Nephron progenitor cell (in vitro differentiated cells): ENCODE data around the gene DENND1B.
A peak's percentile ranks its signal among the peaks of the same experiment; 100 is the strongest.

Experiments
- DNase-seq: peaks from one replicate; pipeline ENCODE4 v3.0.0; 2021
- H3K27ac Mint-ChIP-seq: 2 replicates; pipeline ENCODE4 v1.8.0; 2021; ENCODE audit warnings: mild to moderate bottlenecking, moderate library complexity, mixed read lengths
- H3K27me3 Mint-ChIP-seq: 2 replicates; pipeline ENCODE4 v1.8.0; 2021; ENCODE audit warnings: mild to moderate bottlenecking, low read depth, mixed read lengths; ENCODE audit not compliant: poor library complexity
- H3K36me3 Mint-ChIP-seq: 2 replicates; pipeline ENCODE4 v1.8.0; 2021; ENCODE audit warnings: low read depth, mixed read lengths
- H3K4me1 Mint-ChIP-seq: 2 replicates; pipeline ENCODE4 v1.8.0; 2021; ENCODE audit warnings: mixed read lengths
- H3K4me3 Mint-ChIP-seq: 2 replicates; pipeline ENCODE4 v1.8.0; 2021; ENCODE audit warnings: mild to moderate bottlenecking, moderate library complexity, mixed read lengths
- H3K9me3 Mint-ChIP-seq: 2 replicates; pipeline ENCODE4 v1.8.0; 2021; ENCODE audit warnings: mild to moderate bottlenecking, moderate library complexity, mixed read lengths
- CTCF ChIP-seq: fragments of 200-600 bp; sonication (generic); IDR thresholded peaks from 2 replicates; pipeline ENCODE4 v1.5.0; 2021; ENCODE audit warnings: antibody characterized with exemption

The DENND1B gene

DNA sequence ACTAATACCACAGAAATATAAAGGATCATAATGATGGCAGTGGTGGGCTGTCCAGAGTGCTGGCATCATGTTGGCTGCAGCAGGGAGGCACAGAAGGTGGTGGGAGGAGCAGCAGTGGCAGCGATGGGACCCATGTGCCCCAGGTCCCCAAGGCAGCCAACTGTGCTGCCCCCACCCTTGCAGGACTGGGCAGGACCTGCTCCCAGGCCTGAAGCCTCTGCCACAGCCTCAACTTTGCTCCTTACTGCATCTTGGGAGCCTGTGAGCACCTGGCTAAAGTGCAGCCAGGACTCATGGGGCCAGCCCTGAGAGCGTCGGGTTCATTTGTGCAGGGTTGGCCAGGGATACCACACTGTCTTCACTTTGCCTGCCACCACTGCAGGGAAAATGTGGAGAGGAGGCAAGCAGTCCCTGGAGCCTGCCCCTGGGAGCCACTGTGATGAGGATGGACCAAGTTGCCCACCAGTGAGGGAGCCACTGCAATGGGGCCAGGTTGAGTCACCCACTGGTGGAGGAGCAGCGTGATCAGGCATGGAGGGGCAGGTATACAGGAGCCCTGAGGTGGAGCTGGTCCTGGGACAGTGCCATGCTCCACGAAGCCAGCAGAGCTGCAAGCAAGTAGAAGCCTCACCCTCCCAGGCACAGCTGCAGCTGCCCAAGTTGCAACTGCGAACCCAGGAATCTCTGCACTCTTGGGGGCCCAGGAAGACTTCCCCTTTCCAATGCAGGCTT lies 25.3 kb upstream of the DENND1B start:
- no peak for DNase-seq
- Mint-ChIP-seq H3K36me3 (peaks cover 24% of the 10 kb centered on the region), H3K27ac (peak overlapping the region; percentile 42), H3K27me3 (peaks cover 3% of the 10 kb centered on the region), H3K4me3 (no peak overlapping the region), H3K4me1 (peaks cover 7% of the 10 kb centered on the region), H3K9me3 (peaks cover 50% of the 10 kb centered on the region)
- no peak for TF ChIP-seq CTCF

GRCh38 chr1:197799271-197799670 lies 24.0 kb upstream of the DENND1B start:
- no peak overlapping the region for H3K4me3 Mint-ChIP-seq
- peaks cover 7% of the 10 kb centered on the region for H3K4me1 Mint-ChIP-seq
- no peak for TF ChIP-seq CTCF
- H3K36me3 Mint-ChIP-seq = peaks cover 24% of the 10 kb centered on the region
- peaks cover 8% of the 10 kb centered on the region for H3K27me3 Mint-ChIP-seq
- no peak for DNase-seq
- H3K27ac Mint-ChIP-seq = no peak overlapping the region
- peaks cover 52% of the 10 kb centered on the region for H3K9me3 Mint-ChIP-seq

DNA sequence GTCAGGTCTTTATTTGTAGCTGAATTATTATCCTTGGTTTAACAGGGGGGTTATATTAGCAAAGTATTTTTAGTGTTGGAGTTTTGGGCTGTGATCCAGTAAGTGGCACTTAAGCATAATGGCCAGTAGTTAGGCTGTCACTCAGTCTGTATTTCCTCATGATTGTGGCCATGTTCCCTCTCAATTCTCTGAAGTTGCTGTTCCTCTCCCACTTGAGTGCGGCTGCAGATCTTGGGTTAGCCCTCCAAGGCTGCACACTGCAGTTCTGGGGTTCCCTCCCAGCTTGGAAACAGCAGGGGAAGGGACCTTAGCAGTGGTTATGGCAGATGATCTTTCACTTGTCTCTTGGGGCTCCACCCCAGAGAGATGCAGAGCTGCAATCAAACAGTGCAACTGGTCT lies 23.2 kb upstream of the DENND1B start:
- DNase-seq = no peak
- Mint-ChIP-seq H3K27me3 (peaks cover 10% of the 10 kb centered on the region), H3K4me3 (no peak overlapping the region), H3K27ac (no peak overlapping the region), H3K36me3 (peaks cover 24% of the 10 kb centered on the region), H3K9me3 (peaks cover 52% of the 10 kb centered on the region), H3K4me1 (peaks cover 7% of the 10 kb centered on the region)
- no peak for TF ChIP-seq CTCF

DNA sequence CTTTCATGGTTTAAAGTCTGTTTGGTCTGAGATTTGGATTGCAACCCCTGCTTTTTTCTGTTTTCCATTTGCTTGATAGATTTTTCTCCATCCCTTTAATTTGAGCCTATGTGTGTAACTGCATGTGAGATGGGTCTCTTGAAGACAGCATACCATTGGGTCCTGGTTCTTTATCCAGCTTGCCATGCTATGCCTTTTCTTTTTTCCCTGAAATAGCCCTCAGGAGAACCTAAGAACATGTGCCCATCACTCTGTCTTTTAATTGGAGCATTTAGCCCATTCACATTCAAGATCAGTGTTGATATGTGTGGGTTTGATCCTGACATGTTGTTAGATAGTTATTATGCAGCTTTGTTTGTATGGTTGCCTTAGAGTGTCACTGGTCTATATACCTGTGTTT lies 21.7 kb upstream of the DENND1B start:
- peaks cover 4% of the 10 kb centered on the region for H3K4me1 Mint-ChIP-seq
- H3K27me3 Mint-ChIP-seq = peaks cover 13% of the 10 kb centered on the region
- TF ChIP-seq CTCF = no peak
- no peak overlapping the region for H3K4me3 Mint-ChIP-seq
- H3K27ac Mint-ChIP-seq = no peak overlapping the region
- peaks cover 47% of the 10 kb centered on the region for H3K9me3 Mint-ChIP-seq
- DNase-seq = no peak
- peaks cover 22% of the 10 kb centered on the region for H3K36me3 Mint-ChIP-seq

DNA sequence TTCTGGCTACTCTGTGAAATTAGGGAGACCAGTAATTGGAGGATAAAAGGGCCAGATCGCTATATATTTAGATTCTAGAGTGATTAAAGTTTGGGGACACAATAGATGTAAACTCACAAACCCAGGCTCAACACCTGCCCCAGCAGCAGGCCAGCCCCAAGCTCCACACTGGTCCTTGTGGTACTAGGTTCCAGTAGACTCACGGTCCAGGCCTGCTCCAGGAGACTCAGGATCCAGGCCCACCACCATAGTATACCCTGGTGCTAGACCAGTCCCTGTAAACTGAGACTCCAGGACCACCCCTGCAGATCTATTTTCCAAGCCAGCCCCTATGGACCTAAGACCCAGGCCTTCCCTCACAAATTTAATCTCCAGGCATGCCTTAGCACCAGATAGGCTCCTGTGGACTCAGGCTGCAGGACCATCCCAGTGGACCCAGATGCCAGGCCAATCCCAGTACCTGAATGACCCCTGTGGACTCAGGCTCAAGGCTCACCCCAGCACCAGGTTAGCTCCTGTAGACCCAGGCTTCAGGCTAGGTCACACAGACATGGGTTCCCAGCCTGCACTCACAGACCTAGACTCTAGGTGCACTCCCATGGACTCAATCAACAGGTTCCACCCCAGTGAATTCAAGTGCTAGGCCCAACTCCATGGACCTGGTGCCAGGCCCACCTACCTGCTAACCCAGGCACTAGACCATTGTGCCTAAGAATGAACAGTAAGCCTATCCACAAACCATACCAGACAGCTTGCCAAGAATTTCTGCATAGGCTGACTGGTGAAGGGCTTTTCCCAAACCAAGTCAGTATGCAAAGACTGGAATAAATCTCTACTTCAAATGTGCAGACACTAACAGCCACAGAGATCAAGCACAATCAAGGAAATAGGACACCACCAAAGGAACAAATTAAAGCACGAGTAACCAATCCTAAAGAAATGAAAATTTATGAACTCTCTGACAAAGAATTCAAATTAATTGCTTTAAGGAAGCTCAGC lies 13.8 kb upstream of the DENND1B start:
- no peak for DNase-seq

More for the DNA sequence above, 13.8 kb upstream of the DENND1B start:
- no peaks in the 10 kb centered on the region for H3K4me1 Mint-ChIP-seq
- no peak for TF ChIP-seq CTCF
- H3K4me3 Mint-ChIP-seq = no peak overlapping the region
- no peaks in the 10 kb centered on the region for H3K36me3 Mint-ChIP-seq
- H3K9me3 Mint-ChIP-seq = no peaks in the 10 kb centered on the region
- peaks cover 6% of the 10 kb centered on the region for H3K27me3 Mint-ChIP-seq
- no peak overlapping the region for H3K27ac Mint-ChIP-seq
